GM23338 (cell line): ENCODE measurements around the gene TGM2.
"Not testable (repeated sequence)": the region's sequence is repeated elsewhere in the genome, so short reads cannot be mapped to it uniquely, and the experiment has no call there.

Experiments used
- EZH2 ChIP-seq: fragments of 200-600 bp; sonication (generic); IDR thresholded peaks from one replicate; pipeline ENCODE4 v1.8.0; 2017; ENCODE audit warnings: antibody characterized with exemption, mild to moderate bottlenecking, low read depth; ENCODE audit not compliant: unreplicated experiment
- POLR2AphosphoS5 ChIP-seq: IDR thresholded peaks from 2 replicates; pipeline ENCODE4 v1.6.1; 2016; ENCODE audit warnings: antibody characterized with exemption, low read depth
- TF ChIP-seq, protein P1 (sequence below), 2 experiments: fragments of 200-600 bp in 1 of 2; sonication (generic) in 1 of 2; conservative IDR thresholded peaks; 2 replicates each; pipeline versions ENCODE4 v1.5.1 to v1.6.1; 2016 to 2017; ENCODE audit warnings: antibody characterized with exemption in 2 of 2, low read depth in 2 of 2, mild to moderate bottlenecking in 2 of 2, moderate library complexity in 1 of 2
- TF ChIP-seq, protein P2 (sequence below): IDR thresholded peaks from one replicate; pipeline ENCODE4 v1.6.1; 2018; ENCODE audit warnings: antibody characterized with exemption; ENCODE audit not compliant: unreplicated experiment
- TF ChIP-seq, protein P3 (sequence below): IDR thresholded peaks from 2 replicates; pipeline ENCODE4 v1.6.1; 2016; ENCODE audit warnings: antibody characterized with exemption

DNA sequence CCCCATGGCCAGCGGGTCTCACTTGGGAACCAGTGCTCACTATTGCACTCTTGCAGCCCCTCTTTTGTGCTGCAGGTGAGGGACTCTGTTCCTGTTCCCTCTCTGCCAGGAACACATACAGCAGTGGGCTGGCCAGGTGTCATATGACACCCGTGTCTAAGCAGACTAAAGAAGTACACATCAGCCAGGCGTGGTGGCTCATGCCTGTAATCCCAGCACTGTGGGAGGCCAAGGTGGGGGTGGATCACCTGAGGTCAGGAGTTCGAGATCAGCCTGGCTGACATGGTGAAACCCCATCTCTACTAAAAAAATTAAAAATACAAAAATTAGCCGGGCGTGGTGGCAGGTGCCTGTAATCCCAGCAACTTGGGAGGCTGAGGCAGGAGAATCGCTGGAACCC is 57.2 kb downstream of the TGM2 start:
- TF ChIP-seq EZH2, POLR2AphosphoS5: not testable (repeated sequence)
- TF ChIP-seq, protein P1, sequence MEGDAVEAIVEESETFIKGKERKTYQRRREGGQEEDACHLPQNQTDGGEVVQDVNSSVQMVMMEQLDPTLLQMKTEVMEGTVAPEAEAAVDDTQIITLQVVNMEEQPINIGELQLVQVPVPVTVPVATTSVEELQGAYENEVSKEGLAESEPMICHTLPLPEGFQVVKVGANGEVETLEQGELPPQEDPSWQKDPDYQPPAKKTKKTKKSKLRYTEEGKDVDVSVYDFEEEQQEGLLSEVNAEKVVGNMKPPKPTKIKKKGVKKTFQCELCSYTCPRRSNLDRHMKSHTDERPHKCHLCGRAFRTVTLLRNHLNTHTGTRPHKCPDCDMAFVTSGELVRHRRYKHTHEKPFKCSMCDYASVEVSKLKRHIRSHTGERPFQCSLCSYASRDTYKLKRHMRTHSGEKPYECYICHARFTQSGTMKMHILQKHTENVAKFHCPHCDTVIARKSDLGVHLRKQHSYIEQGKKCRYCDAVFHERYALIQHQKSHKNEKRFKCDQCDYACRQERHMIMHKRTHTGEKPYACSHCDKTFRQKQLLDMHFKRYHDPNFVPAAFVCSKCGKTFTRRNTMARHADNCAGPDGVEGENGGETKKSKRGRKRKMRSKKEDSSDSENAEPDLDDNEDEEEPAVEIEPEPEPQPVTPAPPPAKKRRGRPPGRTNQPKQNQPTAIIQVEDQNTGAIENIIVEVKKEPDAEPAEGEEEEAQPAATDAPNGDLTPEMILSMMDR (conservative IDR thresholded peaks at IDR 0.05; ENCODE audit: low read depth in 2 of 2), result not testable (repeated sequence)
- TF ChIP-seq, protein P2, sequence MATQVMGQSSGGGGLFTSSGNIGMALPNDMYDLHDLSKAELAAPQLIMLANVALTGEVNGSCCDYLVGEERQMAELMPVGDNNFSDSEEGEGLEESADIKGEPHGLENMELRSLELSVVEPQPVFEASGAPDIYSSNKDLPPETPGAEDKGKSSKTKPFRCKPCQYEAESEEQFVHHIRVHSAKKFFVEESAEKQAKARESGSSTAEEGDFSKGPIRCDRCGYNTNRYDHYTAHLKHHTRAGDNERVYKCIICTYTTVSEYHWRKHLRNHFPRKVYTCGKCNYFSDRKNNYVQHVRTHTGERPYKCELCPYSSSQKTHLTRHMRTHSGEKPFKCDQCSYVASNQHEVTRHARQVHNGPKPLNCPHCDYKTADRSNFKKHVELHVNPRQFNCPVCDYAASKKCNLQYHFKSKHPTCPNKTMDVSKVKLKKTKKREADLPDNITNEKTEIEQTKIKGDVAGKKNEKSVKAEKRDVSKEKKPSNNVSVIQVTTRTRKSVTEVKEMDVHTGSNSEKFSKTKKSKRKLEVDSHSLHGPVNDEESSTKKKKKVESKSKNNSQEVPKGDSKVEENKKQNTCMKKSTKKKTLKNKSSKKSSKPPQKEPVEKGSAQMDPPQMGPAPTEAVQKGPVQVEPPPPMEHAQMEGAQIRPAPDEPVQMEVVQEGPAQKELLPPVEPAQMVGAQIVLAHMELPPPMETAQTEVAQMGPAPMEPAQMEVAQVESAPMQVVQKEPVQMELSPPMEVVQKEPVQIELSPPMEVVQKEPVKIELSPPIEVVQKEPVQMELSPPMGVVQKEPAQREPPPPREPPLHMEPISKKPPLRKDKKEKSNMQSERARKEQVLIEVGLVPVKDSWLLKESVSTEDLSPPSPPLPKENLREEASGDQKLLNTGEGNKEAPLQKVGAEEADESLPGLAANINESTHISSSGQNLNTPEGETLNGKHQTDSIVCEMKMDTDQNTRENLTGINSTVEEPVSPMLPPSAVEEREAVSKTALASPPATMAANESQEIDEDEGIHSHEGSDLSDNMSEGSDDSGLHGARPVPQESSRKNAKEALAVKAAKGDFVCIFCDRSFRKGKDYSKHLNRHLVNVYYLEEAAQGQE, result not testable (repeated sequence)
- TF ChIP-seq, protein P3, sequence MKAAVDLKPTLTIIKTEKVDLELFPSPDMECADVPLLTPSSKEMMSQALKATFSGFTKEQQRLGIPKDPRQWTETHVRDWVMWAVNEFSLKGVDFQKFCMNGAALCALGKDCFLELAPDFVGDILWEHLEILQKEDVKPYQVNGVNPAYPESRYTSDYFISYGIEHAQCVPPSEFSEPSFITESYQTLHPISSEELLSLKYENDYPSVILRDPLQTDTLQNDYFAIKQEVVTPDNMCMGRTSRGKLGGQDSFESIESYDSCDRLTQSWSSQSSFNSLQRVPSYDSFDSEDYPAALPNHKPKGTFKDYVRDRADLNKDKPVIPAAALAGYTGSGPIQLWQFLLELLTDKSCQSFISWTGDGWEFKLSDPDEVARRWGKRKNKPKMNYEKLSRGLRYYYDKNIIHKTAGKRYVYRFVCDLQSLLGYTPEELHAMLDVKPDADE, result not testable (repeated sequence)
